ENCODE data around the gene TRMT11. TPM values are rescaled to one million over a fixed set of nuclear protein-coding genes. Genes with fewer than 3 reads are reported as not detected.

TRMT11 gene
- total and polyA plus RNA-seq, 2 of the 13 experiments (the other 11 are each of a cell fraction or from before 2014, with no cell fraction given): 42.2 to 81.9 TPM

DNA sequence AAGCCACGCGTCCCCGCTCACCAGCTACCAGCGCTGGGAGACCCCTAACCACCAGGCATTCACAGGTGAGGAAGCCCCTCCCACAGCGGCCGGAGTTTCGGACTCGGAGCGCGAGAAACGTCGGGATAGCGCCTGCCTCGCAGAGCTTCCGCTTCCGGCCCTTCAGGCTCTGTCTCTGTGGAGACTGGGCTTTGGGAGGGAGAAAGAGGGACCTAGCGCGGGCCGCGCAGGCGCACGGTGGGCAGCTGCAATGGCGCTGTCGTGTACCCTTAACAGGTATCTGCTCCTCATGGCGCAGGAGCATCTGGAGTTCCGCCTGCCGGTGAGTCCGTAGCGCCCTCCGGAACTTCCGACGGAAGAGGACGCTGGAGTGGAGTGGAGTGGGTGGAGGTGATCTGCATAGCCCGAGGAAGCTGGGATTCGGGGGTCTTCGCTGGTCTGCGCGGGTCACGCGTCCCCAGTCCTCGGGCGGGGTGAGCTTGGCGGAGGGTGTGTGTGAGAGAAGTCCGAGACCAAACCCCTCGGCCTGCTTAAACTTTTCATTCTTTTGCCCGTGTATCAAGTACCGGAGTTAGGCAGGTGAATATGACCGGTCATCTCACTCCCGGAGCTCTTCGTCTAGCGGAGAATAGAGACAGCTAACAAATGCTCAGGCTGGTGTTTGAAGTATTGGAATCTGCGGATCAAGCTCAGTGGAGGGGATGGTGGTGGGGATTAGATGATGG lies at the start of gene TRMT11 (continued):
- TF ChIP-seq ZNF501 (CRISPR knock-in tag; IDR thresholded peaks at IDR 0.05) (peak; percentile 97), ZNF709 (CRISPR knock-in tag; IDR thresholded peaks at IDR 0.05) (peak; percentile 96), TBX2 (CRISPR knock-in tag; IDR thresholded peaks at IDR 0.05; ENCODE audit: borderline replicate concordance) (peak; percentile 91), AGO1 (IDR thresholded peaks at IDR 0.05; ENCODE audit: low read depth, low read length, poor library complexity, severe bottlenecking) (peak; percentile 78), PHF5A (CRISPR knock-in tag; IDR thresholded peaks at IDR 0.05; ENCODE audit: low read depth, unreplicated experiment) (no peak), ZBTB38 (CRISPR knock-in tag; IDR thresholded peaks at IDR 0.05) (peak; percentile 87), ZNF367 (CRISPR knock-in tag; IDR thresholded peaks at IDR 0.05; ENCODE audit: borderline replicate concordance) (no peak), NAIF1 (CRISPR knock-in tag; IDR thresholded peaks at IDR 0.05; ENCODE audit: borderline replicate concordance) (peak; percentile 89), TBL1XR1 (IDR thresholded peaks at IDR 0.05; ENCODE audit: borderline replicate concordance, low read length, partially characterized antibody) (peak; percentile 40), ZNF780A (CRISPR knock-in tag; IDR thresholded peaks at IDR 0.05) (peak; percentile 80; the same call in 1 of the 2 replicates), CCDC6 (CRISPR knock-in tag; IDR thresholded peaks at IDR 0.05) (peak; percentile 77), FOXP1 (IDR thresholded peaks at IDR 0.05) (no peak), FOXP1 (CRISPR knock-in tag; IDR thresholded peaks at IDR 0.05) (no peak), ZNF660 (CRISPR knock-in tag; IDR thresholded peaks at IDR 0.05; ENCODE audit: borderline replicate concordance, low read depth) (no peak), CEBPB (IDR thresholded peaks at IDR 0.05; ENCODE audit: borderline replicate concordance, low read depth, low read length) (no peak), ZNF33B (CRISPR knock-in tag; IDR thresholded peaks at IDR 0.05) (peak; percentile 76; the same call in 1 of the 2 replicates), HNF4G (IDR thresholded peaks at IDR 0.05; ENCODE audit: borderline replicate concordance, low read depth, low read length) (peak; percentile 2; the same call in 1 of the 2 replicates), HNF4G (CRISPR knock-in tag; IDR thresholded peaks at IDR 0.05; ENCODE audit: borderline replicate concordance, low read depth) (no peak), MXI1 (IDR thresholded peaks at IDR 0.05; ENCODE audit: borderline replicate concordance, low read depth, low read length) (peak; percentile 78; the same call in 2 of the 3 replicates), EZH2 (conservative IDR thresholded peaks at IDR 0.05; ENCODE audit: low read depth, low read length) (no peak)
- TF ChIP-seq, protein P1, sequence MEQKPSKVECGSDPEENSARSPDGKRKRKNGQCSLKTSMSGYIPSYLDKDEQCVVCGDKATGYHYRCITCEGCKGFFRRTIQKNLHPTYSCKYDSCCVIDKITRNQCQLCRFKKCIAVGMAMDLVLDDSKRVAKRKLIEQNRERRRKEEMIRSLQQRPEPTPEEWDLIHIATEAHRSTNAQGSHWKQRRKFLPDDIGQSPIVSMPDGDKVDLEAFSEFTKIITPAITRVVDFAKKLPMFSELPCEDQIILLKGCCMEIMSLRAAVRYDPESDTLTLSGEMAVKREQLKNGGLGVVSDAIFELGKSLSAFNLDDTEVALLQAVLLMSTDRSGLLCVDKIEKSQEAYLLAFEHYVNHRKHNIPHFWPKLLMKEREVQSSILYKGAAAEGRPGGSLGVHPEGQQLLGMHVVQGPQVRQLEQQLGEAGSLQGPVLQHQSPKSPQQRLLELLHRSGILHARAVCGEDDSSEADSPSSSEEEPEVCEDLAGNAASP (CRISPR knock-in tag; IDR thresholded peaks at IDR 0.05; ENCODE audit: borderline replicate concordance): 0 out of 2 replicates have a peak, but pooled peaks have one; percentile 9
- TF ChIP-seq, protein P2, sequence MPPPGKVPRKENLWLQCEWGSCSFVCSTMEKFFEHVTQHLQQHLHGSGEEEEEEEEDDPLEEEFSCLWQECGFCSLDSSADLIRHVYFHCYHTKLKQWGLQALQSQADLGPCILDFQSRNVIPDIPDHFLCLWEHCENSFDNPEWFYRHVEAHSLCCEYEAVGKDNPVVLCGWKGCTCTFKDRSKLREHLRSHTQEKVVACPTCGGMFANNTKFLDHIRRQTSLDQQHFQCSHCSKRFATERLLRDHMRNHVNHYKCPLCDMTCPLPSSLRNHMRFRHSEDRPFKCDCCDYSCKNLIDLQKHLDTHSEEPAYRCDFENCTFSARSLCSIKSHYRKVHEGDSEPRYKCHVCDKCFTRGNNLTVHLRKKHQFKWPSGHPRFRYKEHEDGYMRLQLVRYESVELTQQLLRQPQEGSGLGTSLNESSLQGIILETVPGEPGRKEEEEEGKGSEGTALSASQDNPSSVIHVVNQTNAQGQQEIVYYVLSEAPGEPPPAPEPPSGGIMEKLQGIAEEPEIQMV (CRISPR knock-in tag; IDR thresholded peaks at IDR 0.05; ENCODE audit: low read depth): peak; percentile 60; the same call in 1 of the 2 replicates
- TF ChIP-seq, protein P3, sequence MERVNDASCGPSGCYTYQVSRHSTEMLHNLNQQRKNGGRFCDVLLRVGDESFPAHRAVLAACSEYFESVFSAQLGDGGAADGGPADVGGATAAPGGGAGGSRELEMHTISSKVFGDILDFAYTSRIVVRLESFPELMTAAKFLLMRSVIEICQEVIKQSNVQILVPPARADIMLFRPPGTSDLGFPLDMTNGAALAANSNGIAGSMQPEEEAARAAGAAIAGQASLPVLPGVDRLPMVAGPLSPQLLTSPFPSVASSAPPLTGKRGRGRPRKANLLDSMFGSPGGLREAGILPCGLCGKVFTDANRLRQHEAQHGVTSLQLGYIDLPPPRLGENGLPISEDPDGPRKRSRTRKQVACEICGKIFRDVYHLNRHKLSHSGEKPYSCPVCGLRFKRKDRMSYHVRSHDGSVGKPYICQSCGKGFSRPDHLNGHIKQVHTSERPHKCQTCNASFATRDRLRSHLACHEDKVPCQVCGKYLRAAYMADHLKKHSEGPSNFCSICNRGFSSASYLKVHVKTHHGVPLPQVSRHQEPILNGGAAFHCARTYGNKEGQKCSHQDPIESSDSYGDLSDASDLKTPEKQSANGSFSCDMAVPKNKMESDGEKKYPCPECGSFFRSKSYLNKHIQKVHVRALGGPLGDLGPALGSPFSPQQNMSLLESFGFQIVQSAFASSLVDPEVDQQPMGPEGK (CRISPR knock-in tag; IDR thresholded peaks at IDR 0.05): peak; percentile 69
- TF ChIP-seq, protein P4, sequence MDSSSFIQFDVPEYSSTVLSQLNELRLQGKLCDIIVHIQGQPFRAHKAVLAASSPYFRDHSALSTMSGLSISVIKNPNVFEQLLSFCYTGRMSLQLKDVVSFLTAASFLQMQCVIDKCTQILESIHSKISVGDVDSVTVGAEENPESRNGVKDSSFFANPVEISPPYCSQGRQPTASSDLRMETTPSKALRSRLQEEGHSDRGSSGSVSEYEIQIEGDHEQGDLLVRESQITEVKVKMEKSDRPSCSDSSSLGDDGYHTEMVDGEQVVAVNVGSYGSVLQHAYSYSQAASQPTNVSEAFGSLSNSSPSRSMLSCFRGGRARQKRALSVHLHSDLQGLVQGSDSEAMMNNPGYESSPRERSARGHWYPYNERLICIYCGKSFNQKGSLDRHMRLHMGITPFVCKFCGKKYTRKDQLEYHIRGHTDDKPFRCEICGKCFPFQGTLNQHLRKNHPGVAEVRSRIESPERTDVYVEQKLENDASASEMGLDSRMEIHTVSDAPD (CRISPR knock-in tag; IDR thresholded peaks at IDR 0.05): no peak

Data from HepG2 (cell line).